HG03520 (cell line): Measurements from ENCODE around the gene NXPH4.

Source experiments
- ATAC-seq: cut with Tn5 transposase; IDR thresholded peaks from one replicate; pipeline ENCODE4 v1.9.1; 2021; ENCODE audit warnings: mild to moderate bottlenecking, moderate library complexity; ENCODE audit not compliant: unreplicated experiment

NXPH4 gene

GRCh38 chr12:57183939-57184725 is 32.5 kb upstream of the NXPH4 start:
- no peak for ATAC-seq

DNA sequence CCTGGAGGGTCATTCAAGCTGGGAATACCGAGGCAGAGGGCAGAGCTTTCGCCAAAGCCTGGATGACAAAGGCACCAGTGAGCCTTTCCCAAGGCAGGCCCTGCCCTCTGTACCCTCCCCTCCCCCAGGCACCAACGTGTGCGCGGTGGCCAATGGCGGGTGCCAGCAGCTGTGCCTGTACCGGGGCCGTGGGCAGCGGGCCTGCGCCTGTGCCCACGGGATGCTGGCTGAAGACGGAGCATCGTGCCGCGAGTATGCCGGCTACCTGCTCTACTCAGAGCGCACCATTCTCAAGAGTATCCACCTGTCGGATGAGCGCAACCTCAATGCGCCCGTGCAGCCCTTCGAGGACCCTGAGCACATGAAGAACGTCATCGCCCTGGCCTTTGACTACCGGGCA is 31.2 kb upstream of the NXPH4 start:
- ATAC-seq: no peak

GRCh38 chr12:57185906-57186508 is 30.6 kb upstream of the NXPH4 start:
- ATAC-seq: no peak

GRCh38 chr12:57187222-57188089 is 29.1 kb upstream of the NXPH4 start:
- ATAC-seq: no peak

DNA sequence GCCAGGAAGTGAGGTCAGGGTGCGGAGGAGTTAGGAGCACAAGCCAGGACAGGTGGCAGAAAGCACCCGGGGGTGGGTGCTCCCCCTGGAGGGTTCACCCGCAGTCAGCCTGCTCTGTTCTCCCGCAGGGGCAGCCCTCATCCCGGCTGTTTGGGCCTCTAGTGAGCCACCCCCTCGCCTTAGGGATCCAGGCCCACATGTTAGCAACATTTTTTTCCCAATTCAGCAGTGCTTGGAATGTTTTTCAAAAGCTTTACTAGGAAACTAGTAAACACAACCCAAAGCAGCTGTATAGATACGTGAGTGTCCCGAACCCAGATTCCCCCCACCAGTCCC is 28.5 kb upstream of the NXPH4 start:
- ATAC-seq: no peak

- no peak for ATAC-seq
These were observed 26.6 kb upstream of the NXPH4 start for GRCh38 chr12:57190037-57190436.

DNA sequence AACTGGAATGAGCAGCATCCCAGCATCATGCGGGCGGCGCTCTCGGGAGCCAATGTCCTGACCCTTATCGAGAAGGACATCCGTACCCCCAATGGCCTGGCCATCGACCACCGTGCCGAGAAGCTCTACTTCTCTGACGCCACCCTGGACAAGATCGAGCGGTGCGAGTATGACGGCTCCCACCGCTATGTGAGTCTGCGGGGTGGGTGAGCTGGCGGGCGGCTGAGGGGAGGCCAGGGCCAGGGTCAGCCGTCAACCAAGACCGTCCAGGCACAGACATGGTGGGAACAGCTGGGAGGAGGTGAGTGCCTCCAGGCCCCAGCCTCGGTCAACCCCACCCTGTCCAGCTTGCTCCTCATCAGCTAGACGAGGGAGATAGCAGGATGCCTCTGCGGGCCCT is 25.8 kb upstream of the NXPH4 start:
- ATAC-seq: no peak

DNA sequence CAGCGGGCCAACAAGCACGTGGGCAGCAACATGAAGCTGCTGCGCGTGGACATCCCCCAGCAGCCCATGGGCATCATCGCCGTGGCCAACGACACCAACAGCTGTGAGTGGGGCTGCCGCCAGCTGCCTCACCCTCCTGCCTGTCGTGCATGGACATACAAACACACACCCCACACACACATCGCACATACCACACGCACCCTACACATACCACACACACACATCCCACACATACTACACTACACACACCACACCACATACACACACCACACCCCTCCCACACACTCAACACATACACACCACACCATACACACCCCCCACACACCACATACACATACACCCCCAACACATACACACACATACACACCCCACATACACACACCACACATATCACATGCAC is 25.2 kb upstream of the NXPH4 start:
- ATAC-seq: no peak

DNA sequence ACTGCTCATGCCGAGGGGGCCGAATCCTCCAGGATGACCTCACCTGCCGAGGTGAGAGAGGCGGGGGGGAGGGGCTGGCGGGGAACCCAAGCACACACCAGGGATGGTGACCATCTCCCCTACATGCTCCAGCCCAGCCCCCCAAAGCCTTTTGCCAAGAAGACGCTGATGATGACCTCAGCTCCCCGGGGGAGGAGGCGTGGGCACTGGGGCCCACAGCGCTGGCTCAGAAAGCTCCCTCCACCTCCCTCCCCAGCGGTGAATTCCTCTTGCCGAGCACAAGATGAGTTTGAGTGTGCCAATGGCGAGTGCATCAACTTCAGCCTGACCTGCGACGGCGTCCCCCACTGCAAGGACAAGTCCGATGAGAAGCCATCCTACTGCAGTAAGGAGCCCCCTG is 23.7 kb upstream of the NXPH4 start:
- ATAC-seq: no peak

- ATAC-seq: no peak
These were observed 22.8 kb upstream of the NXPH4 start for GRCh38 chr12:57193706-57194245.

DNA sequence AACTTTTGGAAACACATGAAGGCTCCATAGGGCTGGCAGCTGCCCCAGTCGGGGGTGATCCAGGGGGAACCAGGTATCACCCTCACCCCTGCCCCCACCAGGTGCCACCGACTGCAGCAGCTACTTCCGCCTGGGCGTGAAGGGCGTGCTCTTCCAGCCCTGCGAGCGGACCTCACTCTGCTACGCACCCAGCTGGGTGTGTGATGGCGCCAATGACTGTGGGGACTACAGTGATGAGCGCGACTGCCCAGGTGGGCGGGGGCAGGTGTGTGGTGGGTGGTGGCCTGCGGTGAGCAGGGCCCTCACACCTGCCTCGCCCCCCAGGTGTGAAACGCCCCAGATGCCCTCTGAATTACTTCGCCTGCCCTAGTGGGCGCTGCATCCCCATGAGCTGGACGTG is 22.3 kb upstream of the NXPH4 start:
- no peak for ATAC-seq

DNA sequence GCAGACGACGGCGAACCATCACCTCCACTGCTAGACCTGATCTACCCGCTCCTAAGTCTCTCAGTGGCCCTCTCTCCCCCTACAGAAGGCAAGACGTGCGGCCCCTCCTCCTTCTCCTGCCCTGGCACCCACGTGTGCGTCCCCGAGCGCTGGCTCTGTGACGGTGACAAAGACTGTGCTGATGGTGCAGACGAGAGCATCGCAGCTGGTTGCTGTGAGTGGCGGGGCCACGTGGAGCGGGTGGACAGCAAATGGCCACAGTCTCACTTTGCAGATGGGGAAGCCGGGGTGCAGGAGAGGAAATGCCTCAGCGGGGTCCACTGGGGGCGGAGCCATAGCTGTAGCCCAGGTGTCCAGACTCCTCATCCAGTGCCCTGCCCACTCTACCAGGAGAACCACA is 21.4 kb upstream of the NXPH4 start:
- no peak for ATAC-seq

DNA sequence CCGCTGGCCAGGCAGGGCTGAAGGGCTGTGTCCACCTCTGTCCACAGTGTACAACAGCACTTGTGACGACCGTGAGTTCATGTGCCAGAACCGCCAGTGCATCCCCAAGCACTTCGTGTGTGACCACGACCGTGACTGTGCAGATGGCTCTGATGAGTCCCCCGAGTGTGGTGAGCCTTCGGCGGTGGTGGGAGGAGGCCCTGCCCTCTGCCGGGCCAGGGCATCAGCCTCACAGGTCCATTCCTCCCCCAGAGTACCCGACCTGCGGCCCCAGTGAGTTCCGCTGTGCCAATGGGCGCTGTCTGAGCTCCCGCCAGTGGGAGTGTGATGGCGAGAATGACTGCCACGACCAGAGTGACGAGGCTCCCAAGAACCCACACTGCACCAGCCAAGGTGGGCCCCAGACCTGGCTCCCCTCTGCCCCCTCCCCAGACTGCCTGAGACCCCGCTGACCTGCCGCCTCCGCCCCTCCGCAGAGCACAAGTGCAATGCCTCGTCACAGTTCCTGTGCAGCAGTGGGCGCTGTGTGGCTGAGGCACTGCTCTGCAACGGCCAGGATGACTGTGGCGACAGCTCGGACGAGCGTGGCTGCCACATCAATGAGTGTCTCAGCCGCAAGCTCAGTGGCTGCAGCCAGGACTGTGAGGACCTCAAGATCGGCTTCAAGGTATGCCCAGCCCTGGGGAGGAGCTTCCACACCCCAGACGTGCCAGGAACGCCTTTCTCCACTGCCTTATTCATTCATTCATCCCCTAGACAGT is 20.8 kb upstream of the NXPH4 start:
- no peak for ATAC-seq

GRCh38 chr12:57196439-57196838 is 20.2 kb upstream of the NXPH4 start:
- no peak for ATAC-seq

DNA sequence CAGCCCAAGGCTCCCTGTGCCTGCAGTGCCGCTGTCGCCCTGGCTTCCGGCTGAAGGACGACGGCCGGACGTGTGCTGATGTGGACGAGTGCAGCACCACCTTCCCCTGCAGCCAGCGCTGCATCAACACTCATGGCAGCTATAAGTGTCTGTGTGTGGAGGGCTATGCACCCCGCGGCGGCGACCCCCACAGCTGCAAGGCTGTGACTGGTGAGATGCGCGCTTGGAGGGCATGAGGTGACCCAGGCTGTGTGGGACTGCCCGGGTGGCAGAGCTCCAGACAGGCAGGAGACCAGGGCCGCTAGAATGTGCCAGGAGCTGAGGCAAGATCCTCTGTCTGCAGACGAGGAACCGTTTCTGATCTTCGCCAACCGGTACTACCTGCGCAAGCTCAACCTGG is 19.6 kb upstream of the NXPH4 start:
- ATAC-seq: no peak

DNA sequence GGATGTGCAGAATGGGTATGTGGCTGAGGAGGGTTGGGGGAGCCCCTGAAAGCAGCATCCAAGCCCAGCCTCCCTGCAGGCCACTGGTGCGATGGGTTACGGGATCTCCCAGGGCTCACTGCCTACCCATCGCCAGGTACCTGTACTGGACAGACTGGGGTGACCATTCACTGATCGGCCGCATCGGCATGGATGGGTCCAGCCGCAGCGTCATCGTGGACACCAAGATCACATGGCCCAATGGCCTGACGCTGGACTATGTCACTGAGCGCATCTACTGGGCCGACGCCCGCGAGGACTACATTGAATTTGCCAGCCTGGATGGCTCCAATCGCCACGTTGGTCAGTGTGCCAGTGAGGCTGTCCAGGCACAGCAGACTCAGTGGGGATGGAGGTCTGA is 18.3 kb upstream of the NXPH4 start:
- no peak for ATAC-seq

GRCh38 chr12:57199191-57199590 is 17.4 kb upstream of the NXPH4 start:
- ATAC-seq: no peak

DNA sequence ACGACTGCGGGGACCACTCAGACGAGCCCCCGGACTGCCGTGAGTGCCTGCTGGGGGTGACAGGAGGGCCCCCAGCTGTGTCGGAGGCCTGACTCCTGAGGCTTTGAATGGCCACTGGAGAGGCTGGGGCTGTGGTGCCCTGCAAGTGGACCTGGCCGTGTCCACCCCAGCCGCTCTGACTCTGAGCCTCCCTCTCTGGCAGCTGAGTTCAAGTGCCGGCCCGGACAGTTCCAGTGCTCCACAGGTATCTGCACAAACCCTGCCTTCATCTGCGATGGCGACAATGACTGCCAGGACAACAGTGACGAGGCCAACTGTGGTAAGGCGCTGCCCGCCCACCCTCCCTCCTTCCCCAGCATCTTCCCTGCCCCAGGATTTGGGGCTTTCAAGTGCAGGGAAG is 16.1 kb upstream of the NXPH4 start:
- no peak for ATAC-seq

DNA sequence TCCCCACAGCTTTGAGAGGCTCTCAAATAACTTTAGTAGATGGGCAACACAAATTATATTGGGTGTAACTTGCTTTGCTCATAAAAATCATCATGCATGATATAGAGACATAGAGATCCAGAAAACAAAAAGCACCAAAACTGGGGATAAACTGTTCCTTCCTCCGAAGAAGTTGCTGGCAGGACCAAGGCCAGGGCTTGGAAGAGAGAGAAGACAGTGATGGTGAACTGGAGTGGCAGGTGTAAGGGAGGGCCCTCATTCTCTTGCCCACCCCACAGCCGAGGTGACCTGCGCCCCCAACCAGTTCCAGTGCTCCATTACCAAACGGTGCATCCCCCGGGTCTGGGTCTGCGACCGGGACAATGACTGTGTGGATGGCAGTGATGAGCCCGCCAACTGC is 15.4 kb upstream of the NXPH4 start:
- ATAC-seq: no peak

- no peak for ATAC-seq
These were observed 15.0 kb upstream of the NXPH4 start for GRCh38 chr12:57201631-57202030.

DNA sequence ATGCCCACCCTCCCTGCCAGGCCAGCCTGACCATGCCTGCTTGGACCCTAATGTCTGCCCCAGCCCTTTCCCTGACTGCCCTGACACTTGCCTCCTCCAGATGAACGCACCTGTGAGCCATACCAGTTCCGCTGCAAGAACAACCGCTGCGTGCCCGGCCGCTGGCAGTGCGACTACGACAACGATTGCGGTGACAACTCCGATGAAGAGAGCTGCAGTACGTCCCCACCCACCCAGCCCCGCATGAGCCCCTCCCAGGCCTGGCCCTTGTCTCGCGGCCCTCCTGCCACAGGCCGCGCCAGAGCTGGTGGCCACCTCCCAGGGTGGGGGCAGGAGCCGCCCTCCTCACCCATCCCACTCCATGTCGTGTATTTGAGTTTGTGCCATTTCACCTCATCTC is 14.3 kb upstream of the NXPH4 start:
- no peak for ATAC-seq
